ENCODE results near the gene CRACDL.

- TF ChIP-seq CTCF (IDR thresholded peaks at IDR 0.05) (no peak), ZFX (IDR thresholded peaks at IDR 0.05; ENCODE audit: borderline replicate concordance) (no peak)
These were observed 120.2 kb downstream of the CRACDL start for GRCh38 chr2:98815795-98816194.
